Measurements from ENCODE around the gene EHF.

The EHF gene

DNA sequence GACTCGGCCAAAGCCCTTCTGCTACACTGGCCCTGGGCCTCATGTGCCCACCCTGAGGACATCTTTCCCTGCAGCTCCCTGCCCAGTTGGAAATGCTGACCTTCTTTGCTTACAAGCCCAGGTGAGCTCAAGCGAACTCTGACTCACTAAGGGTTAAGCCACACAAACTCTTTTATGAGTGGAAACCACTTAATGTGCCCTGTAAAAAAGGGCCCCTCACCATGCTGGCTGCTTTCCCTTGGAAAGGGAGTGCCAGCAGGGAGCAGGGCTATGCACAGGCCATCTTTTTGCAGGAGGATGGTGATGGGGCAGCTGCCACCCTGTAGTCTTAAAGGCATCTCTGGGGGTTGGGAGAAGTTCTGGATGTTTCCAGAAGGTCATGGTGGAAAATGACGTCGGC, 18.7 kb downstream of the EHF start:
- ATAC-seq = no peak
- TF ChIP-seq ZC3H10 (CRISPR knock-in tag; IDR thresholded peaks at IDR 0.05) (no peak), BACH2 (CRISPR knock-in tag; IDR thresholded peaks at IDR 0.05; ENCODE audit: borderline replicate concordance) (no peak), SNAI2 (CRISPR knock-in tag; IDR thresholded peaks at IDR 0.05) (no peak), ZNF70 (CRISPR knock-in tag; IDR thresholded peaks at IDR 0.05) (no peak), GLIS3 (CRISPR knock-in tag; IDR thresholded peaks at IDR 0.05) (no peak), PPARA (CRISPR knock-in tag; IDR thresholded peaks at IDR 0.05; ENCODE audit: borderline replicate concordance) (no peak), ZNF565 (CRISPR knock-in tag; conservative IDR thresholded peaks at IDR 0.05; ENCODE audit: low read depth) (no peak), RARB (CRISPR knock-in tag; IDR thresholded peaks at IDR 0.05) (no peak), OSR1 (CRISPR knock-in tag; IDR thresholded peaks at IDR 0.05) (no peak), CSDC2 (CRISPR knock-in tag; IDR thresholded peaks at IDR 0.05) (no peak), ESRRG (CRISPR knock-in tag; IDR thresholded peaks at IDR 0.05) (no peak), ZFP30 (CRISPR knock-in tag; IDR thresholded peaks at IDR 0.05) (no peak)
- TF ChIP-seq, protein P1, sequence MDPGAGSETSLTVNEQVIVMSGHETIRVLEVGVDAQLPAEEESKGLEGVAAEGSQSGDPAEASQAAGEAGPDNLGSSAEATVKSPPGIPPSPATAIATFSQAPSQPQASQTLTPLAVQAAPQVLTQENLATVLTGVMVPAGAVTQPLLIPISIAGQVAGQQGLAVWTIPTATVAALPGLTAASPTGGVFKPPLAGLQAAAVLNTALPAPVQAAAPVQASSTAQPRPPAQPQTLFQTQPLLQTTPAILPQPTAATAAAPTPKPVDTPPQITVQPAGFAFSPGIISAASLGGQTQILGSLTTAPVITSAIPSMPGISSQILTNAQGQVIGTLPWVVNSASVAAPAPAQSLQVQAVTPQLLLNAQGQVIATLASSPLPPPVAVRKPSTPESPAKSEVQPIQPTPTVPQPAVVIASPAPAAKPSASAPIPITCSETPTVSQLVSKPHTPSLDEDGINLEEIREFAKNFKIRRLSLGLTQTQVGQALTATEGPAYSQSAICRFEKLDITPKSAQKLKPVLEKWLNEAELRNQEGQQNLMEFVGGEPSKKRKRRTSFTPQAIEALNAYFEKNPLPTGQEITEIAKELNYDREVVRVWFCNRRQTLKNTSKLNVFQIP (CRISPR knock-in tag; IDR thresholded peaks at IDR 0.05; ENCODE audit: borderline replicate concordance, low read depth) = no peak
- TF ChIP-seq, protein P2, sequence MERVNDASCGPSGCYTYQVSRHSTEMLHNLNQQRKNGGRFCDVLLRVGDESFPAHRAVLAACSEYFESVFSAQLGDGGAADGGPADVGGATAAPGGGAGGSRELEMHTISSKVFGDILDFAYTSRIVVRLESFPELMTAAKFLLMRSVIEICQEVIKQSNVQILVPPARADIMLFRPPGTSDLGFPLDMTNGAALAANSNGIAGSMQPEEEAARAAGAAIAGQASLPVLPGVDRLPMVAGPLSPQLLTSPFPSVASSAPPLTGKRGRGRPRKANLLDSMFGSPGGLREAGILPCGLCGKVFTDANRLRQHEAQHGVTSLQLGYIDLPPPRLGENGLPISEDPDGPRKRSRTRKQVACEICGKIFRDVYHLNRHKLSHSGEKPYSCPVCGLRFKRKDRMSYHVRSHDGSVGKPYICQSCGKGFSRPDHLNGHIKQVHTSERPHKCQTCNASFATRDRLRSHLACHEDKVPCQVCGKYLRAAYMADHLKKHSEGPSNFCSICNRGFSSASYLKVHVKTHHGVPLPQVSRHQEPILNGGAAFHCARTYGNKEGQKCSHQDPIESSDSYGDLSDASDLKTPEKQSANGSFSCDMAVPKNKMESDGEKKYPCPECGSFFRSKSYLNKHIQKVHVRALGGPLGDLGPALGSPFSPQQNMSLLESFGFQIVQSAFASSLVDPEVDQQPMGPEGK (CRISPR knock-in tag; IDR thresholded peaks at IDR 0.05; ENCODE audit: borderline replicate concordance) = no peak
- TF ChIP-seq, protein P3, sequence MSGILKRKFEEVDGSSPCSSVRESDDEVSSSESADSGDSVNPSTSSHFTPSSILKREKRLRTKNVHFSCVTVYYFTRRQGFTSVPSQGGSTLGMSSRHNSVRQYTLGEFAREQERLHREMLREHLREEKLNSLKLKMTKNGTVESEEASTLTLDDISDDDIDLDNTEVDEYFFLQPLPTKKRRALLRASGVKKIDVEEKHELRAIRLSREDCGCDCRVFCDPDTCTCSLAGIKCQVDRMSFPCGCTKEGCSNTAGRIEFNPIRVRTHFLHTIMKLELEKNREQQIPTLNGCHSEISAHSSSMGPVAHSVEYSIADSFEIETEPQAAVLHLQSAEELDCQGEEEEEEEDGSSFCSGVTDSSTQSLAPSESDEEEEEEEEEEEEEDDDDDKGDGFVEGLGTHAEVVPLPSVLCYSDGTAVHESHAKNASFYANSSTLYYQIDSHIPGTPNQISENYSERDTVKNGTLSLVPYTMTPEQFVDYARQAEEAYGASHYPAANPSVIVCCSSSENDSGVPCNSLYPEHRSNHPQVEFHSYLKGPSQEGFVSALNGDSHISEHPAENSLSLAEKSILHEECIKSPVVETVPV (CRISPR knock-in tag; IDR thresholded peaks at IDR 0.05) = no peak

DNA sequence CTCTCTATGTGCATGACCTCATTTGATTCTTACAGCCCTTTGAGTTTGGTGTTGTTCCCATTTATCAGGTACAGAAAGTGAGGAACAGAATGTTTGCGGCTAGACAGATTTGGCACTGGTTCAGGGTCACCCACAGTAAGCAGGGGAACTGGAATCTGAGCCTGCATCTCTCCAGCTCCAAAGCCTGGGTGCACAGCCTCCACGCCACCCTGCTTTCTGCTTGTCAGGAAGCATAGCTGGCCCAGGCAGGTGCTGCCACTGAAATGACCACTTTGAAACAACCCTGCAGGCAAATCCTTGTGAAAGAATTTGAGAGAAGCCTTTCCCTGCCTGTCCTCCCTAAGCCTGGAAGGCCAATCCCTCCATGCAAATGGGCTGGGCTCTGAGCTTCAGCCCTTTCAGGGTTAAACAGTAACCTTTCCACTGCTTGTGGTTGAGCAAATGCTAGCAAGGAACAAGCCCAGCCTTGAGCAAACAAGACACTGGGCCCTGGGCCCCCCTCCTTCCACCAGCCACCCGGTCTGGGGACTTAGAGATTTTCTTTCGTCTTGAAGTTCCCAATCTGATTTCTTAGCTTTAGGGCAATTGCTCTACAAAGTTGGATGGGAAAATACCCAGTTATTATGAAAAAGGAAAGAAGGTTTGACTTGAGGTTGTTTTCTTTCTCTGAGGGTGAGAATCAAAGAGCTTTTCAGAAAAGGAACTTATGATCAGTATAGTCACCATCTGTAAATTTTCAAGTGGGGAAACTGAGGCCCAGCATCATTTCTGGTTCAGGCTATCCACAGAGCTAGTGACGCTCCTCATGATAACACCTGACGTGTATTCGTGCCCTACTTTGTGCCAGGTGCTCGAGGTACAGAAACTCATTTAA, 19.4 kb downstream of the EHF start:
- TF ChIP-seq OSR1 (CRISPR knock-in tag; IDR thresholded peaks at IDR 0.05) (no peak), TCF4 (CRISPR knock-in tag; IDR thresholded peaks at IDR 0.05; ENCODE audit: borderline replicate concordance) (no peak), ISL1 (CRISPR knock-in tag; IDR thresholded peaks at IDR 0.05) (no peak), SNAI2 (CRISPR knock-in tag; IDR thresholded peaks at IDR 0.05) (no peak), ZC3H10 (CRISPR knock-in tag; IDR thresholded peaks at IDR 0.05) (no peak), ESRRG (CRISPR knock-in tag; IDR thresholded peaks at IDR 0.05) (no peak), ZNF8 (CRISPR knock-in tag; IDR thresholded peaks at IDR 0.05) (no peak), PPARA (CRISPR knock-in tag; IDR thresholded peaks at IDR 0.05; ENCODE audit: borderline replicate concordance) (no peak), ZNF70 (CRISPR knock-in tag; IDR thresholded peaks at IDR 0.05) (no peak), ZNF565 (CRISPR knock-in tag; conservative IDR thresholded peaks at IDR 0.05; ENCODE audit: low read depth) (no peak), RARB (CRISPR knock-in tag; IDR thresholded peaks at IDR 0.05) (no peak)
- TF ChIP-seq, protein P4, sequence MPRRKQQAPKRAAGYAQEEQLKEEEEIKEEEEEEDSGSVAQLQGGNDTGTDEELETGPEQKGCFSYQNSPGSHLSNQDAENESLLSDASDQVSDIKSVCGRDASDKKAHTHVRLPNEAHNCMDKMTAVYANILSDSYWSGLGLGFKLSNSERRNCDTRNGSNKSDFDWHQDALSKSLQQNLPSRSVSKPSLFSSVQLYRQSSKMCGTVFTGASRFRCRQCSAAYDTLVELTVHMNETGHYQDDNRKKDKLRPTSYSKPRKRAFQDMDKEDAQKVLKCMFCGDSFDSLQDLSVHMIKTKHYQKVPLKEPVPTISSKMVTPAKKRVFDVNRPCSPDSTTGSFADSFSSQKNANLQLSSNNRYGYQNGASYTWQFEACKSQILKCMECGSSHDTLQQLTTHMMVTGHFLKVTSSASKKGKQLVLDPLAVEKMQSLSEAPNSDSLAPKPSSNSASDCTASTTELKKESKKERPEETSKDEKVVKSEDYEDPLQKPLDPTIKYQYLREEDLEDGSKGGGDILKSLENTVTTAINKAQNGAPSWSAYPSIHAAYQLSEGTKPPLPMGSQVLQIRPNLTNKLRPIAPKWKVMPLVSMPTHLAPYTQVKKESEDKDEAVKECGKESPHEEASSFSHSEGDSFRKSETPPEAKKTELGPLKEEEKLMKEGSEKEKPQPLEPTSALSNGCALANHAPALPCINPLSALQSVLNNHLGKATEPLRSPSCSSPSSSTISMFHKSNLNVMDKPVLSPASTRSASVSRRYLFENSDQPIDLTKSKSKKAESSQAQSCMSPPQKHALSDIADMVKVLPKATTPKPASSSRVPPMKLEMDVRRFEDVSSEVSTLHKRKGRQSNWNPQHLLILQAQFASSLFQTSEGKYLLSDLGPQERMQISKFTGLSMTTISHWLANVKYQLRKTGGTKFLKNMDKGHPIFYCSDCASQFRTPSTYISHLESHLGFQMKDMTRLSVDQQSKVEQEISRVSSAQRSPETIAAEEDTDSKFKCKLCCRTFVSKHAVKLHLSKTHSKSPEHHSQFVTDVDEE (CRISPR knock-in tag; IDR thresholded peaks at IDR 0.05) = no peak
- no peak for ATAC-seq

DNA sequence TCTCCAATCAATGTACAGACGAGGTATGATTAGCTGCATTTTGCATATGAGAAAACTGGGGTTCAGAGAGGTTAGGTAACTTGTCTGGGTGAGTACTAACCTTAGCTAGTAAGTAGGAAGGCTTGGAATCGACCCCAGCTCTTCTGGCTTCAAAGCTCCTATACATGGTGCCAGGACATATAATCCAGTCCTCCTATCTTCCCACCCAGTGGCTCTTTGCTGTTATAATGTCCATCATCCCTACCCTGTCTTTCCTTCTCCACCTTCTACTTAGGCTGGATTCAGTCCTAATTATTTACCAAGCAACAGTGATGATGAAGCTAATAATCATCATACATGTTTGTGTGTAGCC, 20.0 kb downstream of the EHF start:
- ATAC-seq = no peak
- TF ChIP-seq ZC3H10 (CRISPR knock-in tag; IDR thresholded peaks at IDR 0.05) = no peak
- TF ChIP-seq ZFP3 (CRISPR knock-in tag; IDR thresholded peaks at IDR 0.05) = no peak
- TF ChIP-seq OSR1 (CRISPR knock-in tag; IDR thresholded peaks at IDR 0.05) = no peak
- TF ChIP-seq, protein P2 (CRISPR knock-in tag; IDR thresholded peaks at IDR 0.05; ENCODE audit: borderline replicate concordance) = no peak
- no peak for TF ChIP-seq ZNF8 (CRISPR knock-in tag; IDR thresholded peaks at IDR 0.05)
- TF ChIP-seq ARNTL (CRISPR knock-in tag; IDR thresholded peaks at IDR 0.05; ENCODE audit: borderline replicate concordance, low read depth) = no peak
- TF ChIP-seq ISL1 (CRISPR knock-in tag; IDR thresholded peaks at IDR 0.05) = no peak
- TF ChIP-seq, protein P3 (CRISPR knock-in tag; IDR thresholded peaks at IDR 0.05) = no peak
- TF ChIP-seq, protein P4 (CRISPR knock-in tag; IDR thresholded peaks at IDR 0.05) = no peak
- no peak for TF ChIP-seq CSDC2 (CRISPR knock-in tag; IDR thresholded peaks at IDR 0.05)
